Neuron (in vitro differentiated cells): Measurements from ENCODE around the gene RAB14.
"Not testable (repeated sequence)": the region's sequence is repeated elsewhere in the genome, so short reads cannot be mapped to it uniquely, and the experiment has no call there.

Source experiments
- H2AFZ ChIP-seq: one replicate; pipeline ENCODE4 v1.6.1; 2013; ENCODE audit warnings: low read depth, mild to moderate bottlenecking, inconsistent platforms, low read length, moderate library complexity
- H3K27me3 ChIP-seq: one replicate; pipeline ENCODE4 v1.6.1; 2013; ENCODE audit warnings: low read length; ENCODE audit not compliant: insufficient read depth
- H3K36me3 ChIP-seq: one replicate; pipeline ENCODE4 v1.6.1; 2013; ENCODE audit warnings: low read length; ENCODE audit not compliant: insufficient read depth
- H3K4me1 ChIP-seq: one replicate; pipeline ENCODE4 v1.6.1; 2013; ENCODE audit warnings: low read length; ENCODE audit not compliant: insufficient read depth
- H3K4me3 ChIP-seq: 2 replicates; pipeline ENCODE4 v1.5.1; 2013; ENCODE audit warnings: mild to moderate bottlenecking, low read length, moderate library complexity
- H3K9me3 ChIP-seq: one replicate; pipeline ENCODE4 v1.6.1; 2013; ENCODE audit warnings: low read length

RAB14 gene

GRCh38 chr9:121179930-121180681, 21.6 kb downstream of the RAB14 start:
- H3K27me3 ChIP-seq = no peaks in the 10 kb centered on the region
- peaks cover 3% of the 10 kb centered on the region for H3K4me1 ChIP-seq
- no peaks in the 10 kb centered on the region for H3K9me3 ChIP-seq
- peaks cover 65% of the 10 kb centered on the region for H3K36me3 ChIP-seq
- no peak overlapping the region for H2AFZ ChIP-seq
- H3K4me3 ChIP-seq = no peak overlapping the region

DNA sequence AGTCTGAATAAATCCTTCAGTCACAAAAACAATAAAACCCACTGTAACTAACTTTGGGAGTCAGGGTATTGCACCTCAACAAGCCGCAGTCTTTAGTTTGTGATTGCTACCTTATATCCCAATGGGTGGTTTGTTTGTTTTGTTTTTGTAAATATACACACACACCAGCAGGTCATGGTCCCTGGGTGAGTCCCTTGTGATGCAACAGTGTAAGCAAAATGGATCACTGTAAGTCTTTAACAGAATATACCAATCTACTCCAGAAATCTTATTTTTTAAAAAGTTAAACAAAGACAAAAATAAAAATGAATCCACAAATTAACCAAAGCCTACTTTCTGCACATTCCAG, 22.3 kb downstream of the RAB14 start:
- not testable (repeated sequence) for H3K9me3 ChIP-seq, H2AFZ ChIP-seq, H3K4me1 ChIP-seq, H3K4me3 ChIP-seq, H3K27me3 ChIP-seq
- H3K36me3 ChIP-seq = peaks cover 70% of the 10 kb centered on the region

- H3K4me3 ChIP-seq = no peak overlapping the region
- H3K9me3 ChIP-seq = no peaks in the 10 kb centered on the region
- no peak overlapping the region for H2AFZ ChIP-seq
- H3K4me1 ChIP-seq = peaks cover 3% of the 10 kb centered on the region
- no peaks in the 10 kb centered on the region for H3K27me3 ChIP-seq
- H3K36me3 ChIP-seq = peaks cover 67% of the 10 kb centered on the region
These were observed 22.8 kb downstream of the RAB14 start for GRCh38 chr9:121178676-121179372.

DNA sequence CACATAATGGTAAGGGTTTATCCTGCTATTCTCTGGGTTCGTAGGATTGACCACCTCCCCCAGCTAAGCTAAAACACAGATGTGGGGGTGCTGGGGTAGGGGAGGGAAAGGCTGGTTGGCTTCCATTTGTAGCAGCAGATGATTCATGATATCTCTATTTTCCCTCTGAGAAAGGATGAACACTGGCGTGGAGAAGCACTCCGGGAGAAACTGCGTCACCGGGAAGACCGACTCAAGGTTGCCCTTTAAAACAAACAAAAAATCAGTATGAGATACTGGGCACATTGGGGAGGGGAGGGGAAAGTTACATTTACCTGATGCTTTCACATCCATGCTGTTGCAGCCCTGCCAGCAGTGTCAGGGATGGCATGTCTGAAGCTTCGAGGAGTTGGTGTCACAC, 28.2 kb downstream of the RAB14 start:
- H3K36me3 ChIP-seq = peaks cover 71% of the 10 kb centered on the region
- H3K27me3 ChIP-seq = no peaks in the 10 kb centered on the region
- H2AFZ ChIP-seq = no peak overlapping the region
- H3K9me3 ChIP-seq = no peaks in the 10 kb centered on the region
- H3K4me1 ChIP-seq = no peaks in the 10 kb centered on the region
- H3K4me3 ChIP-seq = no peak overlapping the region

- Histone ChIP-seq H3K9me3 (no peaks in the 10 kb centered on the region), H3K36me3 (peaks cover 71% of the 10 kb centered on the region), H3K4me1 (no peaks in the 10 kb centered on the region), H3K27me3 (no peaks in the 10 kb centered on the region), H3K4me3 (no peak overlapping the region), H2AFZ (no peak overlapping the region)
These were observed 28.8 kb downstream of the RAB14 start for GRCh38 chr9:121172726-121173487.

DNA sequence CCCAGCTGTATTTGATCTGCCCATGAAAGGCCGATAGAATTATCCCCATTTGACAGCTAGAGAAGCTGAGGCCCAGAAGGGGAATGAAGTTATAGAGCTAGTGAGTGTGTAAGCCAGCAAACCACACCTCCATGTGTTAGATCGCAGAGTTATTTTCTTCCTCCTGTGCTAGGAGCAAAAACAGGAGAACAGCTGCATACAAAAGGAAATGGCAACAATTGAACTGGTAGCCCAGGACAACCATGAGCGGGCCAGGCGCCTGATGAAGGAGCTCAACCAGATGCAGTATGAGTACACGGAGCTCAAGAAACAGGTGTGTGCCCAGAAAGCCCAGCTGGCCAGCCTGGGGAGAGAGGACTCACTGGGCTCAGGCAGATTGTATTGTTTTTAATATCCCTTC, 30.4 kb downstream of the RAB14 start:
- H3K4me1 ChIP-seq = no peaks in the 10 kb centered on the region
- H3K27me3 ChIP-seq = no peaks in the 10 kb centered on the region
- peaks cover 74% of the 10 kb centered on the region for H3K36me3 ChIP-seq
- no peak overlapping the region for H2AFZ ChIP-seq
- H3K9me3 ChIP-seq = no peaks in the 10 kb centered on the region
- no peak overlapping the region for H3K4me3 ChIP-seq

DNA sequence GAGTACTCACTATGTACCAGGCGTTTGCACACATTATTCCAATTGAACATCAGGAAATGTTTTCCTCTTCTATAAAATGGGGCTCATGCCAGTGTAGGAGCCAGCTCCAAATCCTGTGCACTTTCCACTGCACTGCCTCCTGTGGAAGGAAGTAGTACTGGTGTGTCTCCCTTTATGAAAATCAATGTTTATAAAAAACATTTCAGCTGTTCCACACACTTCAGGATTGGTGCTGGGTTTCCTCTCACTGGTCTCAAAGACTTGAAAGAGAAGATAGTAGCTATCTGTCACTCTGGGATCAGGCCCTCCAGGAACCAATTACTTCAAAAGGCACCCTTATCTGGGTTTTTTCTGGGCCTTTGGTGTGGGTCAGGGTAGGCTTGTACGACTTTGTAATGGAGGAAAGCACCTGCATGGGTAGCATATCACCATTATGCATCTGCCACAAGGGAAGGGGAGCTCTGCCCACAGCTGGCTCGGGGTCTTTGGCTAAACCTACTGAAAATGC, 32.5 kb downstream of the RAB14 start:
- H2AFZ ChIP-seq = no peak overlapping the region
- no peaks in the 10 kb centered on the region for H3K27me3 ChIP-seq
- H3K4me1 ChIP-seq = no peaks in the 10 kb centered on the region
- no peak overlapping the region for H3K4me3 ChIP-seq
- H3K9me3 ChIP-seq = no peaks in the 10 kb centered on the region
- H3K36me3 ChIP-seq = peaks cover 76% of the 10 kb centered on the region

DNA sequence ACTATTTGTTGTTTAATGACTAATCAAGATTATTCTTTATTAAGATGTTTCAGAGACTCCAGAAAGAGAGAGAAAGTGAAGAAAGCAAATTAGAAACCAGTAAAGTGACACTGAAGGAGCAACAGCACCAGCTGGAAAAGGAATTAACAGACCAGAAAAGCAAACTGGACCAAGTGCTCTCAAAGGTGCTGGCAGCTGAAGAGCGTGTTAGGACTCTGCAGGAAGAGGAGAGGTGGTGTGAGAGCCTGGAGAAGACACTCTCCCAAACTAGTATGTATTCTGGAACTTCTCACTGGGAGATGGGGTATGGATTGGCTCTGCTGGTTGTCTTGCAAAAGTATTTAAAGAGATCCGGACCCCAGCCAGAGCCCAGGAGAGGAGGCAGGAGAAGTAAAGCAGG, 33.6 kb downstream of the RAB14 start:
- H3K27me3 ChIP-seq = no peaks in the 10 kb centered on the region
- H3K36me3 ChIP-seq = peaks cover 68% of the 10 kb centered on the region
- H3K4me3 ChIP-seq = no peak overlapping the region
- no peaks in the 10 kb centered on the region for H3K9me3 ChIP-seq
- no peaks in the 10 kb centered on the region for H3K4me1 ChIP-seq
- H2AFZ ChIP-seq = no peak overlapping the region

DNA sequence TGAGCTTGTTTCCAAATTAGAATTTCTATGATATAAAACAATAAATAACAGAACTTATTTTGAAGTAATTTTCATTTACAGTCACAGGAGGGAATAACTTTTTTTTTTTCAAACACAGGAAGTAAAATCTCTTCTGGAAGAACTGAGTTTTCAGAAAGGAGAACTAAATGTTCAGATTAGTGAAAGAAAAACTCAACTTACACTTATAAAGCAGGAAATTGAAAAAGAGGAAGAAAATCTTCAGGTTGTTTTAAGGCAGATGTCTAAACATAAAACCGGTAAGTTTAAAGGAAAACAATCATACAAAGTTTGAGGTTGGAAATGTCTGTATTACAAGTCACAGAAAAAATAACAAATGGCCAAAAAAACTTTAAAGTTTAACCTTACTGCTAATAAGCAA, 41.6 kb downstream of the RAB14 start:
- Histone ChIP-seq H3K9me3 (no peaks in the 10 kb centered on the region), H3K36me3 (peaks cover 63% of the 10 kb centered on the region), H3K4me3 (no peak overlapping the region), H3K4me1 (no peaks in the 10 kb centered on the region), H3K27me3 (no peaks in the 10 kb centered on the region), H2AFZ (no peak overlapping the region)

DNA sequence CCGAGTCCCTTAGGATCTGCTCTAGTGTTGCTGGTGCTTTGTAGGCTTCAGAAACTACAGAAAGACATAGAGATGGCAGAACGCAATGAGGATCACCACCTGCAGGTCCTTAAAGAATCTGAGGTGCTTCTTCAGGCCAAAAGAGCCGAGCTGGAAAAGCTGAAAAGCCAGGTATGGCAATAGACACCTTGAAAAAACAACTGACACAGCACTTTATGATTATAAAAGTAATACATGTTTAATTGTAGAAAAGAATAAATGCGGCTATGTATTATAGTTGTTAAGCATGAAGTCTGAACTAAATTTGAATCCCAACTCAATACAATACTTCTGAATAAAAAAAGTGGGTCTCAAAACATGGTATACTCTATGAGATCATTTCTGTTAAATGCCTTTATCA, 43.7 kb downstream of the RAB14 start:
- Histone ChIP-seq H3K9me3 (no peaks in the 10 kb centered on the region), H3K4me3 (no peak overlapping the region), H3K4me1 (no peaks in the 10 kb centered on the region), H2AFZ (no peak overlapping the region), H3K27me3 (no peaks in the 10 kb centered on the region), H3K36me3 (peaks cover 68% of the 10 kb centered on the region)

DNA sequence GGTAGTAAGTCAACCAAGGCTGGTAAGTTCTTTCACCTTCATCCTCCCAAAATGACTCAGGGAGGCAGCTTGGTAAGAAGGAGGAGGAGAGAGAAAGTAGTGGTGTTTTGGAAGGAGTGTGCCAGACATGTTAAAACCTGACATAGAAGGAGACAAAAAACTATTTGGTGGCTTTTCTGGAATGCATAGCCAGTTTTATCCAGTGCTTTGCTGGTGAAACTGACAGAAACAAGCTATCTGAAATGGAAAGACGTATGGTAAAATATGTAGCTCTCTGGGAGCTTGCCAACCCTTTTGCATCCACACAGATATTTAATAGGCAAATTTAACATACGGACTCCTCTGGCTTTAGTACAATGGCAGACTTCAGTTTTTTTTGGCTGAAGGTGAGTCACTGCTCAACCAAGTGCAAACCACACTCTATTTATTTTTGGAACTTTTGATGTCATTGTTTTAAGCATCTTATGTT, 45.4 kb downstream of the RAB14 start:
- H3K9me3 ChIP-seq = no peaks in the 10 kb centered on the region
- H3K4me1 ChIP-seq = no peaks in the 10 kb centered on the region
- H3K4me3 ChIP-seq = no peak overlapping the region
- H3K27me3 ChIP-seq = no peaks in the 10 kb centered on the region
- peaks cover 63% of the 10 kb centered on the region for H3K36me3 ChIP-seq
- no peak overlapping the region for H2AFZ ChIP-seq

GRCh38 chr9:121154782-121155181, 46.9 kb downstream of the RAB14 start:
- Histone ChIP-seq H2AFZ (no peak overlapping the region), H3K36me3 (peaks cover 62% of the 10 kb centered on the region), H3K4me1 (no peaks in the 10 kb centered on the region), H3K27me3 (no peaks in the 10 kb centered on the region), H3K4me3 (no peak overlapping the region), H3K9me3 (no peaks in the 10 kb centered on the region)

DNA sequence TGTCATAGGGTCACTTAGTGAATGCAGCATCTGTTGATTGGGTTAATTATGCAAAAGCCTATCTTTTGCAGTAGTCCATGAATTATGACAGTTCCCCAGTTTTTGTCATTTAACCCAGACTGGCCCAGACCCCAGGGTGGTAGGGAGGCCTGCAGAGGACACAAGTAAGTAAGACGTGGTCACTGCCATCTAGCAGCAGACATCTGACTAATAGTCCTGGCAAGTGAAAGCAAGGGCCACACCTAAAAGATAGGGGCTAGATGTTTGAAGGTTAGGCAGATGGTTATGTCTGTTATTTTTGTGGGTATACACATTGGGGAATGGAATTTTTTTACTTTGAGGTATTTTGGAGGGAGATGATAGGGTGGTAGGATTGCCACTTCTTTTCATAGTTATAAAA, 48.0 kb downstream of the RAB14 start:
- Histone ChIP-seq H2AFZ (no peak overlapping the region), H3K27me3 (no peaks in the 10 kb centered on the region), H3K4me3 (no peak overlapping the region), H3K4me1 (no peaks in the 10 kb centered on the region), H3K9me3 (no peaks in the 10 kb centered on the region), H3K36me3 (peaks cover 63% of the 10 kb centered on the region)
